AG04449 (cell line): Measurements from ENCODE around the gene GREB1L.

Experiments used
- CTCF ChIA-PET: fragments of 350-600 bp; formaldehyde crosslinking; extraction: SDS; loops from one replicate; lab custom pipeline; 2021; ENCODE audit warnings: antibody characterized with exemption; lab: Yijun Ruan, JAX
- POLR2A ChIA-PET: fragments of 400-600, 350-600 bp; formaldehyde crosslinking; extraction: SDS; loops from one replicate; lab custom pipeline; 2020; ENCODE audit warnings: antibody characterized with exemption, inconsistent platforms; lab: Yijun Ruan, JAX
- DNase-seq: peaks from one replicate; pipeline ENCODE4 v3.0.0-alpha.2; 2010; ENCODE audit warnings: low read depth, low spot score
- H3K4me3 ChIP-seq: 2 replicates; pipeline ENCODE4 v1.5.1; 2011; ENCODE audit warnings: low read depth, mild to moderate bottlenecking, control low read depth, low read length
- CTCF ChIP-seq: IDR thresholded peaks from one replicate; pipeline ENCODE4 v1.5.1; 2011; ENCODE audit warnings: mild to moderate bottlenecking, moderate library complexity, low read length, control low read depth, inconsistent platforms; ENCODE audit not compliant: insufficient read depth; ENCODE audit errors: missing control alignments

The GREB1L gene

GRCh38 chr18:21257386-21257785 is 15.4 kb downstream of the GREB1L start:
- POLR2A ChIA-PET: no interaction called here
- DNase-seq: no peak
- no peak for TF ChIP-seq CTCF
- no peak overlapping the region for H3K4me3 ChIP-seq
- CTCF ChIA-PET: interaction anchor here (1.2 kb wide), 1 partner anchor 8 kb away, joined by 3 read pairs; no protein-coding TSS in a partner anchor

GRCh38 chr18:21260621-21261020 is 18.6 kb downstream of the GREB1L start:
- ChIA-PET POLR2A (no interaction called here), CTCF (no interaction called here)

GRCh38 chr18:21261352-21261751 is 19.3 kb downstream of the GREB1L start:
- DNase-seq: no peak
- no peak for TF ChIP-seq CTCF
- ChIA-PET POLR2A (no interaction called here), CTCF (no interaction called here)
- no peak overlapping the region for H3K4me3 ChIP-seq

More at GRCh38 chr18:21260621-21261020, 18.6 kb downstream of the GREB1L start:
- no peak for DNase-seq
- H3K4me3 ChIP-seq: no peak overlapping the region
- no peak for TF ChIP-seq CTCF

GRCh38 chr18:21262244-21262643 is 20.2 kb downstream of the GREB1L start:
- no peak overlapping the region for H3K4me3 ChIP-seq
- no peak for DNase-seq
- TF ChIP-seq CTCF: no peak
- ChIA-PET CTCF (no interaction called here), POLR2A (no interaction called here)

GRCh38 chr18:21262979-21263378 is 20.9 kb downstream of the GREB1L start:
- no peak overlapping the region for H3K4me3 ChIP-seq
- ChIA-PET POLR2A (no interaction called here), CTCF (no interaction called here)
- TF ChIP-seq CTCF: no peak
- DNase-seq: no peak

GRCh38 chr18:21264651-21265050 is 22.6 kb downstream of the GREB1L start:
- DNase-seq: no peak
- no peak overlapping the region for H3K4me3 ChIP-seq
- POLR2A ChIA-PET: no interaction called here
- CTCF ChIA-PET: no interaction called here
- TF ChIP-seq CTCF: no peak
